KG1 (cell line): ENCODE measurements around the gene WDFY2.
A peak's percentile ranks its signal among the peaks of the same experiment; 100 is the strongest.

Experiments used
- DNase-seq: peaks from one replicate; lab custom pipeline; 2025; lab: John Stamatoyannopoulos, UW

Gene WDFY2

DNA sequence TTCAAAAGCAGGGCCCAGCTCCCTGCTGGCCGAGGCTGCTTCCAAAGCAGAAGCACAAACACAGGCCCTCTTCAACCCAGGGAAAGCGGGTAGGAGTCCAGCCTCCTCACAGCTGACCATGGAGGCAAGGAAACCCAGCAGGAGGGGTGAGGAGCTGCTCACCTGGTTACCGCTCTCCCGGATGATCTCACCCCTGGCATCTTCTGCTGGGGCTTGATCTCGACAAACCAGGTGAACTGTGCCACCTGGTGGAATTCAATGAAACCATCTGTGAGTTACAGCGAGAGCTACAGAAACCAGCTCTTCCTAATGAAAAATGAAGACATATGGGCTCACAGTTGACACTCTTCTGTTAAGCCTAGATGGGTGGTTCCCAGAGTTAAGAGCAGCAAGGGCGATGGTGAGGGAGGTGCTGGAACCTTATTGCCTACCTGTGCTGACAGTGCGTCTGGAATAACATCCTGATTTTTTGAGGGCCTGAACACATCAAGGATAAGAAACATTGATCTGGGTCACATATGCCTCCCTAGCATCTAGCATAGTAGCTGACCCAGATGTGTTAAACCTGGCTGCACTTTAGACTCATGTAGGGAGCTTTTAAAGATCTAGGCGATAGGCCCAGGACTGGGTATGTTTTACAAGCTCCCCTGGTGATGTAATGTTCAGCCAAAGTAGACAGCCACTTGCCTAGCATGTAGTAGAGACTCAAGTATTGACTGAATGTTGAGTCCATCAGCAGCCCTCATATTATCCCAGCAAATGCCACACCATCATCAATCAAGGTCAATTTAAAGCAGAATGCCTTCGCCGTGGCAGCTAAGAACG, 213.6 kb downstream of the WDFY2 start:
- DNase-seq, result peak; percentile 14

DNA sequence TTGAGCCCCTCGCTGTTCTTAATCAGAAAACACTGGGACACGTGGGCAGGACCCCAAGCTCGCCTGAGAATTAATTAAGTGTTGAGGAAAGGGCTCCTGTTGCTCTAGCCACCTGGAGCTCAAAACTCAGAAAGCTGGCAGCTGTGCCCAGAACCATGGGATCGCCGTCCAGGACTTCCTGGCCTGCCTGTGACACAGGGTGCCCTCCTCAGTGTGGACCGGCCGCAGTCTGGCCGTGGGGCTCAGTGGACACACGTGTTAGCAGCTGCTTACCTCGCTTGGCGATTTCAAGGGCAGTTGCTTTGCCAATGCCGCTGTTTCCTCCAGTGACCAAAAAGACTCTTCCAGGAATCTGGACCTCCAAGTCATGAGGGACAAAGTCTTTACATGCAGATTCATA, 215.0 kb downstream of the WDFY2 start:
- no peak for DNase-seq

DNA sequence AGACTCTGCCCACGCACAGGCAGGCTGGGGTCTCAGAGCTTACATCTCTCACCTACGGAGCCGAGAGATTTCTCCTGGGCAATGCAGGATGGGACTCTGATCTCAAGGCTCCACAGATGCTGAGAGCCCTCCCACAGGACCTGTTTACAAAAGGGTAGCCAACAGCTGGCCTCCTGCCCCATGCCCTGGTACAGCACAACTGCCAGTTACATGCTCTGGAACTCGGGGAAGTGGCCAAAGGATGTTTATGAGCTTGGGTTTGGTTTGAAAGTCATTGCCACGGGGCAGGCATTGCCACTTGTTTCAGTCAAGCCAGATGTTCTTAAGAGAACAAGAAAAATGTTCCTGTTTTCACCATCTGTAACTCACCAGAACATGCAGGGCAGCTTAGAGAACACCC, 216.2 kb downstream of the WDFY2 start:
- DNase-seq, result no peak

DNA sequence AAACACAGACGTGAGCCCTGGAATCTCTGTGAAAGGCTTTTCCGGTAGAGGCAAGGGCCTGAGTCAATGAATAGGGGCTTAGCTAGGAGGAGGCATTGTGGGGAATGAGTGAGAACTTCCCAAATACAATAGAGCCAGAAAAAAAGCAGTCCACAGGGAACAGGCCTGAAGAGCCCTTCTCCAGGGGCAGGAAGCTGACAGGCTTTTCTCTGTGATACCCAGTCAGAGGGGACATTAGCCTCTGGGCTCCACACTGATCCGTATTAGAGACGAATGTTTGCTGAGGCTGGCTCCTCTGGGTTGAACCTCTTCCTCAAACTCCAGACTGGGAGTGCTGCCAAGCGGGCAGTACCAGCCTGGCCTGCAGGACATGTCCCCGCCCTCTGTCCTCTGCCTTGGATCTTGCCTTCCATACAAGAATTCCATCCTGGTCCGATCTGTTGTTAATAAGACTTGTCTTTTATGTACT, 217.4 kb downstream of the WDFY2 start:
- no peak for DNase-seq

DNA sequence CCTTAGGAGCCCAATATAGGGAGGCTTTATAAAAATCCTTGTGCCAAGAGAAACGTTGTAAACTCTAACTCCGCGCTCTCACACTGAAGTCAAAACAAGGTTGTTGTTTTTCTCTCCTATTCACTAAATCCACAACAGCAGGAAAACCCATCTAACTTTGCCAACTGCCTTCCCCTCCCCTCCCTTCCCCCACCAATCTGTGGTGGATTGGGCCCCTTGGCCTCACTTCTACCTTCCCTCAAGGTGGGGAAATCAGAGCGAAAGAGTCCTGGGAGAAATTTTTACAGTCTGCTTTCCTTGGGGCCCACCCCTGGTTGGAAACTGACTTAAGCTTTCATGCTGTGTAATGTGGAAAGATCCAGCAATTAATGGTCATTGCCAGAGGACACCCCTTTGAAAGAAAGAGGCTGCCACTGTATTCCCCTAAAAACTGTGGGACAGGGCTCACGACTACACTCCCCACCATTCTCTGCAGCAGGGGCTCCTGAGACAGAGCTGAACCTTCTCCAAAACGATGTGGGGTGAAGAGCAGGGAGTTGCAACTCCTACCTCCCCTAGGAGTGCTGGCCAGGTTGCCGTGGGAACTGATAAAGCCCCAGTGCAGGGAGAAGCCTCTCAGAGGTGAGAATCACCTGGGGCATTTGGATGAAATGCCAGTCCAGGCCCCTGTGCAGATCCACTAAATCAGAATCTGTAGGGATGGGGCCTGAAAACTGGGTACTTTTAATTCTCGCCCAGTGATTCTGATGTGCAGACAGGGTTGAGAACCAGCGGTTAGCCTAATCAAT, 218.6 kb downstream of the WDFY2 start:
- no peak for DNase-seq

DNA sequence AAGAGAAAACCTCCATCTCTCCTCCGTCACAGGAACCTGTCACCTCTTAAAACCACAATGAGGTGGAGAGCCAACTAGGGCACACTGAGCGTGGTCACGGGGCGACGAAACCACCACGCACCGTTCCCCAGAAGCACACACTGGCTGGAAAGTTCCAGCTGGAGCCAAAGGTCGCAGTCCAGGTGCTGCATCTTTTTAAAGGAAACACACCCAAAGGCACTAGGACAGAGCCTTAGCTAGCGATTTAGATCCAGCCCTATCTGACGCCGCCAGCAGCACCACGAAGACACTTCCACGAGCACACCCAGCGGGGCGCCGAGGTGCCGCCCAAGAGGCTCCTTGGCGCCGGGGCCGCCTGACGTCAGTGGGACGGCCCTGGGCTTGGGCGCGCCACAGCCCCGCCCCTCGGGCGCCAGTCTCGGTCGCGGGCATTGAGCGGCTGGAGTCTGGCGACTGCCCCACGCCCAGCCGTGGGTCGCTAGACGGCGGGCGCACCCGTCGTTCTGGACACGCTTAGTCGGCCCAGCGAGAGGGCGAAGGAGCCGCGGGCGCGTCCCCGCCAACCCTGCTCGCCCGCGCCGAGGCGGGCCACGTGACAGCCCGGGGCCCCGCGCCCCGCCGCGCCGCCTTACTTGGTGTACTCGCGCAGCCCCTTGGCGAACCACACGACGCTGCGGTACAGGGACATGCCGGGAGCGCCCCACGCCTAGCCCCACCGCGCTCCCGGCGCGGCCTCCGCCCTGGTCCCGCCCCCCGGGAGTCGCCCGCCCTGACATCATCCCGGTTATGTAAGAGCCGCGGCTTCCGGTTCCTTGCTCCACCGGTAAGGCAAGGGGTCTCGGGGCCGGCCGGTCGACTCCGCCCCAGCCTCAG, 219.4 kb downstream of the WDFY2 start, which contains the start of gene DHRS12:
TSS of gene DHRS12 (minus strand) at position 742 of the 873 bp plus-strand sequence. CDS start 4,504 bp downstream, outside the sequence.
- DNase-seq, result peak; percentile 83

DNA sequence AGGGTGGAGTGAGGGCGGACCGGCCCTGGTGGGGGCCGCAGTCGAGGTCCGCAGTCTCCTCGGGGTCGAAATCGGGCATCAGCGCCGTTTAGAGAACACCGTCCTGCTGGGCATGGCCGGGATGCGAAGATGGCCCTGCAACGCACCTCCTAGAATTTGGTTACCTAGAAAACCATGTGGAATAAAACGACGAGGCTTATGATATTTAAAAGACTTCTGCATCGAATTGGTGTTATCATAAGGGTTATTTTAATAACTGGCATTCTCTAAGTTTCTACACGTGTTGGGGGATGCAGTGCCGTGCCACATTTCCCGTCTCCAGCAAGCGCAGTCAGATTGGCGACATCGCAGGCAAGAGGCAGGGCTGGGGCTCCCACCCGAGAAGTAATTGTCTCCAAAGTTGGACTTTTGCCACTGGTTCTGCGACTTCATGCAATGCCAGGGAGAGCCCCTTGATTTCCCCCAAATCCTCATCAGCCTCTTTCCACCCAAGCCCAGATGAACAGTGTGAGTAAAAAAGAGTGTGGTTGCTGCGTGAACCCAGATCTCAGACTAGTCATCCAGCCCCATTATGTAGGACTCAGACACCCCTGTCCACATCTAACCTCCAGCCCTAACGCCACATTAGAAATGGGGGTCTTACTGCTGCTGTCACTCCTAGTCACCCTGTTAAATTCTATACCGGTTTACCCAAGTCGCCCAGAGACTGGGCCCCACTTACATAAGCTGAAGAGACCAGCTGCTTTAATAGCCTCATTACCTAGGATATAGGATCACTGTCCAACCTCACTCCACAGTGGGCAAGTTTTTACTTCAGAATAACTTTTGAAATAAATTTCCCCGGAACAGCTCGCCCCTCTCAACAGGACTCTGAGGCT, 220.3 kb downstream of the WDFY2 start:
- DNase-seq, result no peak

DNA sequence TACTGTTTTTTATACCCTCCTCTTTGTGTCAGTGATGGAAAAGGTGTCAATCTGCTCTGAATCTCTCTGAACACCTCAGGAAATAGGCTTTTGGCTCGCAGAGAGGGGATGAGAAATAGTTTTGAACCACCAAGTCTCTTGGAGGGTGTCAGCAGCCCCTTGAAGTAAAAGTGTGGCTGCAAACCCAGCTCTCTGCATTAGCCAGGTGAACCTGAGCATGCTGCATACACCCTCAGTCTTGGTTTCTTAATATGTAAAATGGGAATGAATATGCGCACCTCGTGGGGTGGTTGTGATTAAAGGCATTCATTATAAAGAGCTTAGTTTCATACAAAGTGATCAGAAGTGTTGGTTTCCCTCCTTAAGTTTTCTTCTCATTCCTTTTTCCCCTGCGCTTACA, 221.1 kb downstream of the WDFY2 start:
- no peak for DNase-seq

DNA sequence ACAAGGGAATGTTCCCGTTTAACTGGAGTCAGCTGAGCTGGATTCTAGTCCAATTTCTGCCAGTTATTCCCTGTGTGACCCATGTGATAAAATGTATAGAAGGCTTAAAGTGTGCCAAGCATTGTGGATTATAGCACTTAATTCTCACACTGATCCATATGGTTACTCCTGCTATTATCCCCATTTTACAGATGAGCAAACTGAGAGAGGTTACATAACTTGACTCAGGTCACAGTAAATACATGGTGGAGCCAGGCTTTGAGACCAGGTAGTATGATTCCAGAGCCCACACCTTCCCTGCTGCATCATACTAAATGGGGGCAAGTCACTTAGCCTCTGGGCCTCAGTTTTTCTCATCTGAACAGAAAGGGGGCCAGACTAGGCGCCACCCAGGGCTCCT, 221.7 kb downstream of the WDFY2 start:
- DNase-seq, result no peak

DNA sequence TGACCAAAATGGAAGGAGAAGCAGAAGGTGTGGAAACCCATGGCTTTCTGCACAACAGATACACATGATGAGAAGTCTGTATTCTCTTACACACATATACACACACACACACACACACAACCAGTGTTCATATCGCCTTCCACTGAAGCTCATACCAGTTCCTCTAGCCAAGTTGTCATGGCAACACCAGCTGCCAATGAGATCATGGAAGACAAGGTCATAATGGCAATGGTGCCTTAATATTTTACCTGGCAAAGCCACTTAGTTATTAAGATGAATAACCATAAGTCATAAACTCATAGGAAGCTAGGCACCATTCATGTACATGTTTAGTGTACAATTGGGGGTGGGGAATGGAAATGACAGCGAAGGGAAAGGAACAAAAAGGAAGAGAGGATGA, 222.3 kb downstream of the WDFY2 start:
- no peak for DNase-seq

DNA sequence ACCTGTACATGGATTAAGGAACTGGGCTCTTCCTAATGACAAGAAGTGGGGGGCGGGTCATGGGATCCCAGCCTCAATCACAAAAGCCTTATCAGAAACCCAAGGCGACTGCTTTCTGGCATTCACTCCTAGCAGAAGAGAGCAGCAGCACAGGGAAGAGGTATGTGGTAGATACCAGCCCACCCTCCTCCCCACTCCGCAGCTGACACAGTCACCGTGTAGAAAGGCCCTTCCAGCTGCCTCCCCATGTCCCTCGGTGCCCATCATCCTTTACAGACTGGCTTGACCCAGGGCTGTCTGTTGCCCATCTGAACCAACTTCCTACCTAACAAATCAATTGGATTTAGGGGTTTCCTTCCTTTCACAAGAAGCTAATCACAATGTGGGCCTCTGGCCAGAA, 222.8 kb downstream of the WDFY2 start:
- no peak for DNase-seq

DNA sequence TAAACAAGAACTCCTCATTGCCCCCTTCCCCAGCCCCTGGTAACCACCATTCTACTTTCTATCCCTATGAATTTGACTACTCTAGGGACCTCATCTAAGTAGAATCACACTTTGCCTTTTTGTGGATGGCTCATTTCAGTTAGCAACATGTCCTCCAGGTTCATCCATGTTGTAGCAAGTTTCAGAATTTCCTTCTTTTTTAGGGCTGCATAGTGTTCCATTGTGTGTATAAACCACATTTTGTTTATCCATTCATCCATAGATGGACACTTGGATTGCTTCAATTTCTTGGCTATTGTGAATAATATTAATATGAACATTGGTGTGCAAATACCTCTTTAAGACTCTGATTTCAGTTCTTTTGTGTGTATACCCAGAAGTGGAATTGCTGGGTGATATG, 224.5 kb downstream of the WDFY2 start:
- DNase-seq, result no peak

DNA sequence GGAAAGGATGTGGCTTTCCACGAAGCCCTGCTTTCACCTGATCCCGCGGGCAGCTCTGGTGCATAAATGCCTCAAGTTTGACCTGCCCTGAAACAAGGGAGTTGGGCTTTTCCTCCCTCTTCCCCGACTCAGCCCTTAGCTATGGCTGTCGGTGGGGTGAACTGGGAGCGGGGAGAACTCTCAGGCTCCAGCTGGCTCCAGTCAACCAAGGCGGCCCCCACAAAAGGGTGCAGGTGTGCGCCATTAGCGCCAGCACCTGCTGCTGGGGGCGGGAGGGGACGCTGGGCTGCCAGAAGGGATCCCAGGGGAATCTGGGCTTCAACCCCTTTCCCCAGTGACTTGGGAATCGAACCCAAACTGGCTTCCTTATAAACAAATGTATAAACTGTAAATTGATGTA, 226.8 kb downstream of the WDFY2 start:
- no peak for DNase-seq

DNA sequence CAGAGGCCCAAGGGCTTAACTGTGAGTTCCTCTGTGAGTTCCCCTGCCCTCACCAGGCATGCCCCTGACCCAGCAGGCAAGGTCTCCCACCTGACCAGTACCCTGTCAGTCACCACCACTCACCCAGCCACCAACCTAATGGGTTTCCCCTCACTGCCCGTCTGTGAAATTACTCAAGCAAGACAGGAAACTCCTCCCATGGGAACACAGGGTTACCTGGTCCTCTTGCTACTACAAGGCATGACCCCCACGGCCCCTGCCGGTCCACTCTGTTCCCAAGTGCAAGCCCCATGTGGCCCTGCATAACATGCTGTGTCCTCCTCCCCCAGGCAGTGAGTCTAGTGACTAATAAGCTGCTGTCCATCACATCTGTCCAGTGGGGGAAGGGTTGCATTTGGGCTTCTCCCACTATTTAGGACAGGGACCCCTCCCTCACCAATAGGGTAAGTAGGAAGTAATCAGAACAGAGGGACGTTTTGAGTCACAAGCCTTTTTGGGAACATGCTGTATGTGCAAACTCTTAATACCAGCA, 227.7 kb downstream of the WDFY2 start:
- no peak for DNase-seq

DNA sequence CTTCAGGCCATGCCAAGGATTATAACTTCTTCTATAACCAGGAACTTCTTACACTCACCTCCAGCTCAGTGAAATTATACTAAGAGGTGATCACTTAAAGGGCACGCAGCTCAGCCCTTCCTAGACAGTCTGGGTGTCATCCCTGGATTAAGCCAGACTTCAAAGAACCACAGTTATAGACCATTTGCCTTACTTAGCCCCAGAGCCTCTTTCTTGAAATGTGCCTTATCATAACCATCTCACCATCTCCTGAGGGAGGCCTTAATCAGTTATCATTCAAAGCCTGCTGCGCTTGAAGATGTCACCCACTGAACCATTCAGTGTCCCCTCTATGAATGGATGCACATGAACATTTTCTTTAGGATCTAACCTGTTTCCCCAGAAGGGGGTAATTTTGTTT, 229.8 kb downstream of the WDFY2 start:
- DNase-seq, result no peak

DNA sequence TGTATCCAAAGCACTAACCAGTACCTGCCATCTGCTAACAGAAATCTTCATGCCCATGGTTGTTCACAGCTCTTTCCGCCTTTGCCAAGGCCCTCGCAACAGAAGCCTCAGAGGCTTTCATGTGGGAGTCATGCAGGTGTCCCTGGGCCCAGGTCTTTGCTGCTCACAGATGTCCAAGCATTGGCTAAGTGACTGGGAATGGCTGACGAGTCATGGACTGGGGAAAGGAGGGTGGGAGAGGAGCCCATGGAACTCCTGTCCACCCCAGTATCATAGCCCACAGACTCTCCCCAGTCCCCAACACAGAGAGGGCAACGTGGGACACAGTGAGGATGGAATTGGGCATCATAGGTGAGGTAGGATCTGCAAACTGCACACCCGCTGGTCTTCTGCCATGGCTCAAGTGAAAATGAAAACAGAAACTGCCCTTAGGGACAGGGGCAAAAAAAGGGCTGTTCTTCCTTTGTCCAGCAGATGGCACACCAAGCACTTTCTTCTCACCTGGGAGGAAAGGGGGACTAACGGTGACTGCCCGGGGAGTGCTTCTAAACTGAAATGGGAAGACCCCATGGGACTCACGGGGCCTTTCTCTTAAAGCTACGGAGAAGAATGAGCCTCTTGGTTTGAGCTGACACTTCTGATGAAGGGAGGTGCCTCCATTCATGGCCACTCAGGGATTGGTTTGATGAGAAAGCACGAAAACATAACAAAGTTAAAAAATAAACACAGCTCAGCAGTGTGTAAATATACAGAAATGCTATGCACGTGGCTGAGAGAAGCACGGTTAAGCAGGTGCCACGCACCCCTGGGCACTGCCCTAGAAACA, 230.8 kb downstream of the WDFY2 start:
- peak; percentile 76 for DNase-seq

DNA sequence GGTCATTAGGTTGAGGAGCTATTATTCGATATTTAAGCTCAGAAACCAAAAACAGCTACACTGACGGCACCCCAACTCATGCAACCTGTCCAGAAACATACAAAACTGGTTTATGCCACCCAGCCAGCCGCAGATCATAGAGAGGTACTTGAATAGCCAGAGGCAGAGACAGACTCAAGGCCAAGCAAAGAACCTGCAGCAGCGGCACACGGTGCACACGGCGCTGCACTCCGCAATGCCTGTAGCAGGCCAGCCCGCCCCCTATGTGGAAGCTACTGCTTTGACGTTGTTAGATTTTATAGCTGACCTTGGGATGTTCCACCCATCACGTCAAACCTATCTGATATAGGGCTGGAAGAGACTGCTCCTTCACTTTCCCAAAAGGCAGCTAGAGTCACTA, 231.6 kb downstream of the WDFY2 start:
- no peak for DNase-seq

DNA sequence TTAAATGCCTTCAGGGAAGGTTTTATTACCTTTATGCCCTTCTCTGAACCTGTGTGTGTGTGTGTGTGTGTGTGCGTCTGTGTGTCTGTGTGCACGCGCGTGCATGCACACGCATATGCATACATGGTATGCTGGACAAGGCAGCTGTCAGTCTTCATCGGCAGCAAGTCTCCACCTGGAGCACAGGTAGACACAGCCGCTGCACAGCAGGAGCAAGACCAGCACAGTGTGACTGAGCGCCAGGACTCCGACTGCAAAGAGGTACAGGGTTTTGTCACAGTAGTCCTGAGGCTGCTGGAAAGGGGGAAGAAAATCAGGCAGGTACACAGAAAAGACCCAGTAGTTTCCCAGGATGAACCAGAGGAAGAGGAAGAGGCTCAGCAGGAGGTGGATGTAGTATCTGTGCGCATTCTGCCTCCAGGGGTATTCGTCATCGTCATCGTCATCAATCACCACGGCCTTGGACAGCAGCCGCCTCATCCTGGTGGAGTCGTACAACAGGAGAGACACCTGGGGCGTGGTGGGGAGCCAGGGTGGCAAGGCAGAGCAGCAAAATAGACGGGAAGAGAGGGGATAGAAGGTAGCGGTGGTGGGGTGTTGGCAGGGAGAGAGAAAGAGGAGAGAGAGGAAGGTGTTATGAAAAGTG, 232.5 kb downstream of the WDFY2 start:
- DNase-seq, result no peak
